GM18867 (cell line): ENCODE measurements around the gene CLIC5.

Experiments used
- ATAC-seq: cut with Tn5 transposase; IDR thresholded peaks from one replicate; pipeline ENCODE4 v1.9.1; 2021; ENCODE audit warnings: mild to moderate bottlenecking, moderate library complexity; ENCODE audit not compliant: unreplicated experiment

The CLIC5 gene

DNA sequence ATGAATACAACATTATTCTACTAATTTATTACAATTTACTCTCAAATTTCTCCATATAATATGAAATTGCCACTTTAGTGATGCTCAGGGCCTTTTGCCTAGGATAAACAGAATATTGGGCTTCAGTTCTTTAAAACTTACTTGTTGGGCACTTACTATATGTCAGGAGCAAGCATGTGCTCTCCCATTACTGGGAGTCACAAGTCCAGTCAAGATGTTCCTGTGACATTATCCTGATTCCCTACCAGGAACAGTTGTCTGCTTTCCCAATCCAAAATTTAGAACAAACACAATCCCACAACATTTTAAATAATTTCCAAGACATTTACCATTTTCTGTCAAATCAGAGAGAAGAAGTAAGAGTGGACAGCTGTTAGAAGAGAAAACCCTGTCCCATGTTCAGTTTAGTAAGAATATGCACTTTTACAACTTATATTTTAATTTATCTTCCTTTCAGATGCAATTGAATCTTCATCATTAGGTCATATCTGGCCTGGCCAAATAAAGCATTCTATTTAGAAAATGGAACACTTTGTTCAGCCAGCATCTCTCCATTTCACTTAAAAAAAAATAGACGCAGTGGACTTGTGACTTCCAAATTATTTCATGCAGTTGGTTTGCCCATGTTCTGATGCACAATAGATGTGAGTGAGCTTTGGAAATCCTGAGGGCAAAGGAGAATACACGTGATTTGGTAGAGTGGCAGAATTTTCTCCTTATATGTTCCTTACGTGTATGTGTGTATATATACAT, 159.8 kb downstream of the CLIC5 start:
- no peak for ATAC-seq

DNA sequence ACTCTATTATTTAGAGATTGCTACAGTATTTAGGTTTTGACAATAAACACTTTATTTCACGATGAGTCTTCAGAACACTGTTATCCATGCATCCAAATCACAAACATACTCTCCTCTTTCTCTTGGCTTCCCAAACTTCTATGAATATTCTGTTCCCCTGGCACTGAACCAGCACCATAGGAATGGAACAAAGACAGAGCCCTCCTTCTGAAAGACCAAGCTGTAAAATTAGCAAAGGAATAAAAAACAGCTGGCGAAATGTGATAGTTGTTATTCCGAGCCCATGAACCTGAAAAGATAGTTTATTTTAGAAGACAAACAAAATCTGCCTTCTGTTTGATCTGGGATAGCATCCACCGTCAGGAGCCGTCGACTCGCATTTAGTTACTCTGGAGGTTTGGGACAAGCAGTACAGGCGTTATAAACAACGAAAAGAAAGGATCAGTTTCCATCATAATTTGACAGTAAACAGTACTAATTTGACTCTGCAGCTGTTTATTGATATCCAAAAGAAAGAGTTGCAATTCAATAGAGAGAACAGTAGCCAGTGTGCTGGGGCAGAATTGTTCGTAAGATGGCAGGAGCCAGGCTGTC, 161.4 kb downstream of the CLIC5 start:
- no peak for ATAC-seq

DNA sequence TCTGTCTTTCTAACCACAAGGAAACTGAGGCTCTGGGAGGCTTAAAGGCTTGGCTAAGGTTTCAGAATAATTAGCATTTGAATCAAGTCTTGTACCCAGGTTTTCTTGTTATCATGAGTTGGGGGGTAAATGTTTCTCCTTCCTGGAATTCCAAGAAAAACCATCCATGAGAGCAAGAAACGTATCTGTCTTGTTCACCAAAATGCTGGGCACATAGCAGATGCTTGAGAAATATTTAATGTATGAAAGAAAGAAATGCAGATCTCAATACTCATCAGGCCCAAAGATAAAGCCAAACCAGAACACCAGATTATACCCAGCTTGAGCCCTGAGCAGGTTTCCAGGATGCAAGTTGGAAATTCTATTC, 164.6 kb downstream of the CLIC5 start:
- no peak for ATAC-seq

DNA sequence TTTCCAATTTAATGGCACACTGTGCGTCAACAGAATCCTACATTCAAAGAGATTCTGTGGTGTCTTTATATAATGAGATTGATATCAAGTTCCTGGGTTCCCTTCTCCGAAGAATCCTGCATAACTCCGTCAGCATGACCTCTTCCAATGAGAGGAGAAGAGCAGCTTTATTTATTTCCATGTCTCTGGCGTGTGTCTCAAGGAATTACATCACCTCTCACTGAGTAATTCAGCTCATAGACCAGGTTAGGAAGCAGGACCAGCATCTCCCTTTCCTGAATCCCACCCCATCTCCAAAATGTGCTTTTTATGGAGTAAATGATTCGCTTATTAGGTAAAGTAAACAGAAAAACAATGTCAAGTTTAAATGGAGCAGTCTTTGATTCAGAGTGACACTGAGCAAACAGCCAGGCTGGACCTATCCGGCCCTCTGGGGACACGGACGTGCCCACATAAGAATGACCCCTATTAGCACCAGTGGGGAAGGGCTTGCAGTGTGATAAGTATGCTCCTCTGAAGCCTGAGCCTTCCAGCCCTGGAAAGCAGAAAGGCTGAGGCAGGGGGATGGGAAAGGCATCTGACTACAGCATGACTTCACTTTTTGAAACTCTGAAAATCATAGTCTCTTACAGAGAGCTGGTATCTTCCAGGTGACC, 165.2 kb downstream of the CLIC5 start:
- ATAC-seq: no peak

DNA sequence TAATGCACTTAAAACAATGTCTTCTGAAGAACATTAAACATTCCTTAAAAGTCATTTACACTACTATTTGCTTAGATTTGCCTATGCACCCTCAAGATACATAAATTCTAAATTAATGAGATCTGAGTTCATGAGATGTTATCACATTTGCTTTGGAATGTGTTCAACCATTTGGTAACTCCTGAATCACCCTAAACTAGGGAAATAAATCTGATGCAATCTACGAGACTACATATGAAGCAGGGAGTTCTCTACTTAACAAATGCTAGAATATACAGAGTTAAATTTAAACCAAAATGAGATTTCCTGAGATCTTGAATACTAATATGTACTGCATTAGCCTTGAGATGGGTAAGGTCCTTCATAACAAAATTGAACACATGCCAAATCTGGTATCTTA, 170.1 kb downstream of the CLIC5 start:
- ATAC-seq: no peak

DNA sequence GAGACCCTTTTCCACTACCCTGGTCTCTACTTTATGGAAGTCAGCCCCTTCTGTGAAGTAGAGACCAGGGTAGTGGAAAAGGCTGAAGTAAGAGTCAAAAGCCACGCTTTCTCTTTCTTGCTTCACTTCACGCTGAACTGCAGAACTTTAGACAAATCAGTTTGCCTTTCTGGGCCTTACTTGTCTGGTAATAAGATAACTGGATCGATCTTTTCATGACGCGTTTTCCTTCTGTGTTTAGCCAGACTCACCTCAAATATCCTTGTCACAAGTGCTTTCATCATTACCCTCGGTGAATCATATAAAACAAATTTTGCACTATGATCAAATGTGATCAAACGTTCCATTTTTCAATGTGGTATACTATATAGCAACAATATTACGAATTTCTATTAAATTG, 170.7 kb downstream of the CLIC5 start:
- no peak for ATAC-seq

DNA sequence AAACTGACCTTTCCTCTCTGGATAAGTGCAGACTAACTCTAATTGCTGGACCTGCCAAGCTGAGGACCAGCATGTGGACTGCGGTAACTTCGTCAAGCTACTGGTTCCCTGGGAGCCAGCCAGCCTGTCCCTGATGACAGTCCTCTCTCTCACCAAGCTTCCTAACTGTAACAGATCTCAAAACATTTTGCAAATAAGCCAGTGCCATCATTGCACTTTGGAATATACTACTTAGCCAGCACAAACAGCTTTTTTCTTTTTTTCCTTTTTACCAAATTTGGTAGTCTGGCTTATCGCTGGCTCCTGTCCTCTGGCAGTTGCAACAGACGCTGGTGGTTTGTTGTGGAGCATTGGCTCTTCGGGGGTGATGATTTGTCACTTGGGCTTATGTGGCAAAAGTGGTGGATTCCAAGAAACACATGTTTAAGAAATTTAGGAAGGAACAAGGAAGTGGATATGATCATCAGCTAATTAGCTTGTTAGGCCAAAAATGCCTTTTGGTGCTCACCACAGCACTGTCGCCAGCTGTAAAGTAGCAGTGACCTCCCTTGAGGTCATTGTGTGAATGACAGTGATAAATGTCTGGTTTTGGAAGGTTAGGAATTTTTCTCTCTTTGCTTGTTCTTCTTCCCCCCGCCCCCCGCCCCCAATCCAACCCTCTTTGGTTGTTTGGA, 171.7 kb downstream of the CLIC5 start:
- no peak for ATAC-seq

DNA sequence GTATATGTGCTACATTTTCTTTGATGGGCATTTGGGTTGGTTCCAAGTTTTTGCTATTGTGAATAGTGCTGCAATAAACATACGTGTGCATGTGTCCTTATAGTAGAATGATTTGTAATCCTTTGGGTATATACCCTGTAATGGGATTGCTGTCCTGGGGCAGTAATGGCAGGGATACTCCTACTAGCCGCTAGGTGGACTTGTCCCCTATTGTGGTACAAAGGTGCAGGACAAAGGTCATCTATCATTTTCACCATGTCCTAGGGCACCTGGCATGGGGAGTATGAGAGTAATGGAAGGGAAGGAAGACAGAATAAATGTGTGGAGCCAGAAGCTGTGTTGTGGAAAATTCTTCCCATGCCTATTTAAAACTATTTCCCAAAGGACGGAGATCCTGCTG, 174.6 kb downstream of the CLIC5 start:
- ATAC-seq: no peak

DNA sequence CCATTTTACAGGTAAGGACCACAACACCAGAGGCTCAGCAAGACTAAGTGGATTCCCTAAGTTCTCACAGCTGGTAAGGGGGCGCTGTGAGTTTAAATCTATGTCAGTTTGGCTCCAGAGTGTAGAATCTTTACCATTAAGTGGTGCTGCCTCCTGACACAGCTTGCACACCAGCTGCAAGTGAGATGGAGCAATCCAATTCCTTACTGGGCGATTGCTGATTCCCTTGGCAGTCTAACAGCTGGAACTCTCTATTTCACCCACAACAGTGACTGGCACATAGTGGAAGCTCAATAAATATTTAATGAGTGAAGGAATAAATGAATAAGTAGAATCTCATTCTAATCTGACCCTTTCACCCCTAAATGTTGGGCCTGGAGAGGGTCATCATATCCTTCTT, 176.7 kb downstream of the CLIC5 start:
- no peak for ATAC-seq

DNA sequence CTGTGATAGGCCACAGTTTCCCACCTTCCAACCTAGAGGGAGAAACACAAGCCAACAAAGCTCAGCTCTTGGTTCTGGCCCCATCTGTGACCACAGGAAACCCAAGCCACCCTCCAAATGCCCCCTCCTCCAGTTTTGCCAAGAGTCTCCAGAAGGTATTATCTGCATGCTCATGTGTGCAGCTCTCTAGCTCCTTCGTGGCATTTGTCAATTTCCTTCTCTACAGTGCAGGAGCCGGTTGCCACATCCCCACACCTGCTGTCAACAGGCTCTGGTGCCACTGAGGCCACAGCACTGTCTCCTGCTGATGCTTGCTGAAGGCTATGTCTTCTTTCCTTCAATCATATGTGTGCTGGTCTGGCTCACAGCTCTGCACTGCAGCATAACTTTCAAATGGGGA, 177.2 kb downstream of the CLIC5 start:
- ATAC-seq: no peak

DNA sequence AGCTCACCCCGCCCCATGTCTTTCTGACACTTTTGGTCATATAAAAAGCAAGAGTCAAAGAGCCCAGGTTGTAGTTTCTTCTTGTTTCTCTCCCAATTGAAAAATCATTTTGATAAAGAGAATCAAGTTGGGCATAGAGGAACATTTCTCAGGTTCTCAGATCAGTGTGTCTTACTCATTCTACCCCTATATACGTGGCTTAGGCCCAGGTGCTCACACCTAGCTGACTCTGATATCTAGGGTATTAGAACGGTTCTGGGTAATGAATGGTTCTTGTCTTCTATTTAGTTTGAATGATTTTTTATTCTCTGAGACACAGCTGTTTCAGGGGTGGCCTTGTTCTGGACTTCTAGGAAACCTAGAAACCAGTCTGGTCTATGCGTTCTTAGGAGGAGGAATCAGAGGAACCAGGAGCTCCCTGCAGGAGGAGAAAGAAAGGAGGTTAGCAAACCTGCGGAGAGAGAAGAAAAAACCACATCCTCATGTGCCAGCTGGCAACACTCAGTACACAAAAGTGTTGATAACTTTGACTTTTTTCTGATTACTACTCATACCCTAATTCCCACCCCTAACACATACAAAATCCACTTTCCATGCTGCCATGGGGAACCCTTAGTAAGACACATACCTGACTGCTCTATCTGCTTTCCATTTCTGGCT, 178.0 kb downstream of the CLIC5 start:
- ATAC-seq: no peak

DNA sequence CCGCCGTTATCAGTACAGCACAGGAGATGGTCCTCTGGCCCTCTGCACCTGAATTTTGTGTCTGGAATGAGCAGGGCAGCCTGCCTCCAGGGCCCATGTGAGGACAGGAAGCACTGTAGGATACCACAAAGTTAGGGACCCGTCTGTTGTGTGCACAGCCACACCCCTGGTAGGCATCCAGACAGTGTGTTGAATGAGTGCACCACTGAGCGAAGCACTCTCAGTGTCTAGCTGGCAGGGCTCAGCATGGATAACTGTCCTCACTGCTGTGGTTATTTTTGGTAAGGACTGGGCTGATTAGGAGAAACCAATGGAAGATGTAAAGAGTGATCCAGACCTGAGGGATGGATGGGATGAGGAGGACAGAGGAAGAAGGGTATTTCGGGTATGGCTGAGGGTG, 178.7 kb downstream of the CLIC5 start:
- no peak for ATAC-seq

DNA sequence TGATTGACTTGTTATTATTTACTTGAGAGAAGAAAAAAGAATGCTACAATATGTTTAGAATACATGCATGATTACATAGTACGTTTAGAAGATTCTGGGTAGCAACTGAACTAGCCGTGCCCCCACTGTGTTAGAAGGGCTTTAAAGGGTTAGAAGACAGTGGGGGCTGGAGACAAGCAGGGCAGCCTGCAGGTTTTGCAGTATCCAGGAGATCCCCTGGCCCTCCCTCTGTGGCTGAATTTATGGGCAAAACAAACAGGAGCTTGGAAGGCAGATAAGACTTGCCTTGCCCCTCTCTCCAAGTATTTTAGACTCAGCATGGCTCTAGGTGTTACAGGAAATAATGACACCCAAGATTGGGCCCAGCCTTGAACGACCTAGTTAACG, 179.2 kb downstream of the CLIC5 start:
- ATAC-seq: no peak

DNA sequence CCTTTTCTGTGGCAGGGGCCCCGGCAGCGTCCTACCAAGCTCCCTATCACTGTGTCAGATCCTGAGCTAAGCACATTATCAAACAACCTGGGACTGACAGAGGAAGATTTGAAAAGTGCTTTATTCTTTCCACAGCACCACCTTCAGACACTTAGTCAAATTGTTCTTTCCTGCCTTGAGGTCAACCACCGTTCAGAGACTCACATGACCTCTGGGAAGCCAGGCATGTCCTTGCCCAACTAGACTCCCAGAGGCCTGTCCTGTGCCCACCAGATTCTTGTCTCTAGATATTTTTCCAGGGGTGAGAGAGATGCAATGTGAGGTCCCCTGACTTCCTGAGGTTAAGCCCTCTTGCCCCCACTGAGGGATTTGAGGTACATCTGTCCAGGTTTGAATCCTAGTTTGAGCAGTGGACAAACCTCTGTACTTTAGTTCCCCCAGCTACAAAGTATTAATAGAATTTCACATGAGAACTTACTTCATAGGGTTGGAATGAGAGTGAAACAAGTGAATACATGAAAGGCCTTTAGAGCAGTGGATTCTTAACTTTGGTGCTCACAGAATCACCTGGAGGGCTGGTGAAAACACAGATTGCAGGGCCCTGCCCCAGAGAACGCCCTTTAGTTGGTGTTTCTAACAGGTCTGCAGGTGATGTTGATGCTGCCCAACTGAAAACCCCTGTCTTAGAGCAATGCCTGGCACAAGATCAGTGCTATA, 179.8 kb downstream of the CLIC5 start:
- ATAC-seq: peak; percentile 30

DNA sequence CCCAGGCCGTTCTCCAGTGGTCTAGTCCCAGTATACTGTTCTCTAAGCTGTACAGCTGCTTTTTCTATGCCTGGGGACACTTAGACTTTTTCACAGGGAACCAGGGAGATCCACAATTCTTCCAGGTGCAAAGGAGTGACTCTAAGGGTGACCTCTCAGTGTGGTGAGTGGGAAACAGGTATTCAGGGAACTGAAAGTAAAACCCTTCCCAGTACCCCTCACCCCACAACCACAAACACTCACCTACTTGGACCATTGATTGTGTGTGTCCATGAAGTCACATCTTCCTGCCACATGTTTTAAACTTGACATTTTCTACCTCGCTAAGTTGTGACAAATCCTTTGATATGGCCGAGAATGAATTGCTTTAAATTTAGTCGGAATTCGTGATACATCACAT, 183.6 kb downstream of the CLIC5 start:
- no peak for ATAC-seq
